NCI-H345 (cell line): ENCODE measurements around the gene GPR176.

Experiments
- DNase-seq: peaks from one replicate; lab custom pipeline; 2025; lab: John Stamatoyannopoulos, UW

GPR176 gene

GRCh38 chr15:39782441-39783138 is 137.5 kb downstream of the GPR176 start, which contains the start of gene FSIP1:
TSS of gene FSIP1 (minus strand) at chr15:39782841. CDS start at chr15:39776524, 6,317 bp downstream.
- peak; percentile 89 for DNase-seq

- DNase-seq: peak; percentile 5
These were observed 138.1 kb downstream of the GPR176 start for GRCh38 chr15:39781967-39782302.

- DNase-seq: no peak
These were observed 138.7 kb downstream of the GPR176 start for GRCh38 chr15:39781147-39781966.

- DNase-seq: no peak
These were observed 142.0 kb downstream of the GPR176 start for GRCh38 chr15:39778021-39778420.

GRCh38 chr15:39777496-39777895 is 142.6 kb downstream of the GPR176 start:
- no peak for DNase-seq

- DNase-seq: no peak
These were observed 144.0 kb downstream of the GPR176 start for GRCh38 chr15:39776068-39776467.

- DNase-seq: no peak
These were observed 145.3 kb downstream of the GPR176 start for GRCh38 chr15:39774688-39775267.

- DNase-seq: no peak
These were observed 149.0 kb downstream of the GPR176 start for GRCh38 chr15:39770748-39771689.

GRCh38 chr15:39767921-39768320 is 152.1 kb downstream of the GPR176 start:
- DNase-seq: peak; percentile 2

GRCh38 chr15:39761006-39761405 is 159.1 kb downstream of the GPR176 start:
- no peak for DNase-seq

GRCh38 chr15:39756806-39757522 is 163.1 kb downstream of the GPR176 start:
- DNase-seq: peak; percentile 25

GRCh38 chr15:39752991-39753390 is 167.1 kb downstream of the GPR176 start:
- no peak for DNase-seq

- DNase-seq: no peak
These were observed 167.8 kb downstream of the GPR176 start for GRCh38 chr15:39752246-39752645.
